AG20443 (cell line): ENCODE data around the gene COLEC12.
"Not testable (repeated sequence)": the region's sequence is repeated elsewhere in the genome, so short reads cannot be mapped to it uniquely, and the experiment has no call there.

Experiments
- DNase-seq: peaks from one replicate; pipeline ENCODE4 v3.0.0; 2012; ENCODE audit warnings: low spot score, mixed read lengths

Gene COLEC12

GRCh38 chr18:407626-408224, 92.8 kb downstream of the COLEC12 start:
- DNase-seq: no peak

GRCh38 chr18:407191-407590, 93.3 kb downstream of the COLEC12 start:
- DNase-seq: no peak

- DNase-seq: no peak
Measured at GRCh38 chr18:406677-407076, 93.8 kb downstream of the COLEC12 start.

GRCh38 chr18:405006-405405, 95.5 kb downstream of the COLEC12 start:
- not testable (repeated sequence) for DNase-seq

GRCh38 chr18:404061-404636, 96.4 kb downstream of the COLEC12 start:
- no peak for DNase-seq

- DNase-seq: no peak
Measured at GRCh38 chr18:402129-402528, 98.4 kb downstream of the COLEC12 start.

- DNase-seq: peak; percentile 79
Measured at GRCh38 chr18:400456-400855, 100.0 kb downstream of the COLEC12 start.

- DNase-seq: no peak
Measured at GRCh38 chr18:399631-400135, 100.8 kb downstream of the COLEC12 start.

GRCh38 chr18:398935-399630, 101.4 kb downstream of the COLEC12 start:
- peak; percentile 32 for DNase-seq

GRCh38 chr18:396556-396955, 103.9 kb downstream of the COLEC12 start:
- DNase-seq: no peak

GRCh38 chr18:396251-396555, 104.3 kb downstream of the COLEC12 start:
- DNase-seq: no peak

GRCh38 chr18:395456-396250, 104.8 kb downstream of the COLEC12 start:
- peak; percentile 67 for DNase-seq

GRCh38 chr18:394987-395362, 105.5 kb downstream of the COLEC12 start:
- DNase-seq: peak; percentile 84

GRCh38 chr18:394262-394986, 106.1 kb downstream of the COLEC12 start:
- DNase-seq: peak; percentile 24

GRCh38 chr18:393574-393957, 106.9 kb downstream of the COLEC12 start:
- no peak for DNase-seq

GRCh38 chr18:392928-393573, 107.5 kb downstream of the COLEC12 start:
- DNase-seq: no peak

GRCh38 chr18:390741-391478, 109.6 kb downstream of the COLEC12 start:
- no peak for DNase-seq

- no peak for DNase-seq
Measured at GRCh38 chr18:389658-390357, 110.7 kb downstream of the COLEC12 start.

GRCh38 chr18:388200-388599, 112.3 kb downstream of the COLEC12 start:
- no peak for DNase-seq

- no peak for DNase-seq
Measured at GRCh38 chr18:386994-387393, 113.5 kb downstream of the COLEC12 start.
